ENCODE measurements around the gene SLC2A2. TPM values are rescaled to one million over a fixed set of nuclear protein-coding genes. Genes with fewer than 3 reads are reported as not detected.

Gene SLC2A2
- total RNA-seq, 1 donor from 2014 or later = not detected

DNA sequence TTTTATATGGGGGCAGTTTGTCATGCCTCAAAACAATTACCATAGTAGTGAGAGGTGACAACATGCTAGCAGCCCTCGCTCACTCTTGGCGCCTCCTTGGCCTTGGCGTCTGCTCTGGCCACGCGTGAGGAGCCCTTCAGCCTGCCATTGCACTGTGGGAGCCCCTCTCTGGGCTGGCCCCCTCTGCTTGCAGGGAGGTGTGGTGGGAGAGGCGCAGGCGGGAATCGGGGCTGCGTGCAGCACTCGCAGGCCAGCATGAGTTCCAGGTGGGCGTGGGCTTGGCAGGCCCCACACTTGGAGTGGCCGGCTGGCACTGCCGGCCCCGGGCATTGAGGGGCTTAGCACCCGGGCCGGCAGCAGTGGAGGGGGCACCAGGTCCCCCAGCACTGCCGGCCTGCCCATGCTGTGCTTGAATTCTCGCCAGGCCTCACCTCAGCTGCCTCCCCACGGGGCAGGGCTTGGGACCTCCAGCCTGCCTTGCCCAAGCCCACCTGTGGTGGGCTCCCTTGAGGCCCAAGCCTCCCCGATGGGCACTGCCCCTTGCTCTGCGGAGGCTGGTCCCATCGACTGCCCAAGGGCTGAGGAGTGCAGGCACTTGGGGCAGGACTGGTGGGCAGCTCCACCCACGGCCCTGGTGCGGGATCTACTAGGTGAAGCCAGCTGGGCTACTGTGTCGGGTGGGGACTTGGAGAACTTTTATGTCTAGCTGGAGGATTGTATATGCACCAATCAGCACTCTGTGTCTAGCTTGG lies 79.3 kb downstream of the SLC2A2 start:
- no peak for FAIRE-seq
- DNase-seq (ENCODE audit: low spot score in 2 of 2) = no peak

Small RNA genes within 50 kb of the gene (small RNA-seq; reads per million reads assigned to genes)
- gene RNU1-70P = not detected

Other genes with a start within 250 kb of the SLC2A2 start
- 25.3 TPM for gene RPL22L1, start 156.5 kb downstream of the SLC2A2 start, total RNA-seq
- 7.7 TPM for gene EIF5A2, start 118.1 kb downstream of the SLC2A2 start, total RNA-seq